K562 (cell line): ENCODE measurements around the gene GNAT2. TPM values are rescaled to one million over a fixed set of nuclear protein-coding genes. Genes with fewer than 3 reads are reported as not detected.

Experiments used
- BACH1 ChIP-seq: fragments of 200-800 bp; sonication (Bioruptor generic); IDR thresholded peaks from 2 replicates; pipeline ENCODE4 v1.6.1; 2016; ENCODE audit warnings: missing genetic modification characterization, missing compliant biosample characterization
- CCNT2 ChIP-seq: IDR thresholded peaks from 2 replicates; pipeline ENCODE4 v1.6.1; 2011; ENCODE audit warnings: borderline replicate concordance, low read depth, mild to moderate bottlenecking, moderate library complexity, mixed read lengths, low read length; ENCODE audit not compliant: insufficient read length; ENCODE audit errors: extremely low read depth
- ERF ChIP-seq: fragments of 450-650 bp; formaldehyde crosslinking; IDR thresholded peaks from 2 replicates; pipeline ENCODE4 v1.4.0; 2020; ENCODE audit warnings: mild to moderate bottlenecking, mixed read lengths
- HMGN3 ChIP-seq: IDR thresholded peaks from 2 replicates; pipeline ENCODE4 v1.6.1; 2011; ENCODE audit warnings: borderline replicate concordance, low read depth, mild to moderate bottlenecking, mixed read lengths, low read length; ENCODE audit not compliant: insufficient read length; ENCODE audit errors: extremely low read depth
- NFATC3 ChIP-seq: fragments of 450-650 bp; IDR thresholded peaks from 2 replicates; pipeline ENCODE4 v1.6.1; 2017; ENCODE audit warnings: mild to moderate bottlenecking
- PBX2 ChIP-seq, 2 experiments: IDR thresholded peaks in 1 of 2; conservative IDR thresholded peaks in 1 of 2; 2 replicates each; pipeline ENCODE4 v1.6.1; 2016; ENCODE audit warnings: low read depth in 2 of 2, mild to moderate bottlenecking in 1 of 2, missing compliant biosample characterization in 1 of 2, missing genetic modification characterization in 1 of 2, moderate library complexity in 1 of 2
- PHF8 ChIP-seq: fragments of 200-600 bp; sonication (generic); IDR thresholded peaks from 2 replicates; pipeline ENCODE4 v1.6.1; 2012; ENCODE audit warnings: mixed run types, mild to moderate bottlenecking, inconsistent platforms, low read length, moderate library complexity, borderline replicate concordance
- RCOR1 ChIP-seq, 2 experiments: IDR thresholded peaks; 2 replicates each; pipeline ENCODE4 v1.6.1; 2012; ENCODE audit warnings: low read depth in 2 of 2, low read length in 2 of 2, borderline replicate concordance in 1 of 2, improper control_type of control experiment in 1 of 2
- SIX5 ChIP-seq, 2 experiments: IDR thresholded peaks; 2 replicates each; pipeline ENCODE4 v1.6.1; 2011; ENCODE audit warnings: low read length in 2 of 2, borderline replicate concordance in 1 of 2, low read depth in 1 of 2, mild to moderate bottlenecking in 1 of 2, moderate library complexity in 1 of 2; ENCODE audit not compliant: insufficient read depth in 1 of 2
- TBP ChIP-seq: optimal IDR thresholded peaks from 2 replicates; pipeline ENCODE3; 2011; ENCODE audit warnings: low read depth, low read length, improper control_type of control experiment
- ZMIZ1 ChIP-seq, 2 experiments: fragments of 150-350 bp in 1 of 2; IDR thresholded peaks; 2 replicates each; pipeline ENCODE4 v1.6.1; 2012 to 2016; ENCODE audit warnings: low read depth in 2 of 2, low read length in 2 of 2, mild to moderate bottlenecking in 1 of 2, moderate library complexity in 1 of 2
- polyA plus RNA-seq, 8 experiments: library from polyadenylated mRNA; depleted of rRNA in 4 of 8; stranded (reverse) in 5 of 8; unstranded in 3 of 8; fragments of >200 nt; fragmentation: Nextera tagmentation in 2 of 8; fragmentation: Illumina TruSeq in 1 of 8; extraction: Ambion mirVana in 2 of 8; extraction: Trizol in 1 of 8; gene quantifications; 2 replicates each; pipeline versions ENCODE4 v1.2.1 to v1.2.3, GENCODE V29; 2011 to 2014; ENCODE audit warnings: inconsistent platforms in 1 of 8, missing spikeins in 1 of 8
- total RNA-seq, 7 experiments: library from RNA; depleted of rRNA in 6 of 7; stranded (reverse); fragments of >200 nt in 6 of 7; fragmentation: Illumina TruSeq in 2 of 7; extraction: Trizol in 2 of 7; gene quantifications; 2 replicates each; pipeline versions ENCODE4 v1.2.1 to v1.2.3, GENCODE V29; 2011 to 2021; ENCODE audit warnings: low replicate concordance in 1 of 7
- TF ChIP-seq, protein P1 (sequence below), 2 experiments: IDR thresholded peaks; 2 replicates each; pipeline ENCODE4 v1.6.1; 2011; ENCODE audit warnings: borderline replicate concordance in 1 of 2, control low read depth in 1 of 2, low read depth in 1 of 2, low read length in 1 of 2, mild to moderate bottlenecking in 1 of 2, mixed read lengths in 1 of 2, moderate library complexity in 1 of 2; ENCODE audit not compliant: insufficient read depth in 1 of 2, insufficient read length in 1 of 2, poor library complexity in 1 of 2, severe bottlenecking in 1 of 2; ENCODE audit errors: extremely low read depth in 1 of 2
- TF ChIP-seq, protein P2 (sequence below), 2 experiments: fragments of 450-650 bp in 1 of 2; IDR thresholded peaks; 2 replicates each; pipeline ENCODE4 v1.6.1; 2011 to 2017; ENCODE audit warnings: low read depth in 2 of 2, antibody characterized with exemption in 1 of 2, borderline replicate concordance in 1 of 2, low read length in 1 of 2, mild to moderate bottlenecking in 1 of 2, mixed read lengths in 1 of 2; ENCODE audit not compliant: control insufficient read depth in 1 of 2

The GNAT2 gene
- total and polyA plus RNA-seq, 9 of the 15 experiments (the other 6 are each of a cell fraction or from before 2014, with no cell fraction given): 0.06 to 0.52 (median 0.24) TPM; not detected in 1

GRCh38 chr1:109667452-109668122 lies 48.2 kb upstream of the GNAT2 start, which contains the start of gene GSTM2 (continued):
- no peak for TF ChIP-seq ZMIZ1 (IDR thresholded peaks at IDR 0.05; ENCODE audit: low read depth in 2 of 2, low read length in 2 of 2)
- 0 out of 2 replicates have a peak, but pooled peaks have one; percentile 7 for TF ChIP-seq PHF8
- TF ChIP-seq BACH1: no peak
- no peak for TF ChIP-seq CCNT2
- TF ChIP-seq PBX2 (CRISPR knock-in tag; IDR thresholded peaks at IDR 0.05; ENCODE audit: low read depth): no peak
- TF ChIP-seq PBX2 (tag; conservative IDR thresholded peaks at IDR 0.05; ENCODE audit: low read depth): no peak
- TF ChIP-seq ERF: no peak
- TF ChIP-seq HMGN3: peak; percentile 64
- TF ChIP-seq SIX5 (IDR thresholded peaks at IDR 0.05; ENCODE audit: borderline replicate concordance in 1 of 2, insufficient read depth in 1 of 2, low read depth in 1 of 2, low read length in 2 of 2): no peak
- TF ChIP-seq TBP: peak; percentile 84
- TF ChIP-seq NFATC3: no peak
- TF ChIP-seq RCOR1 (IDR thresholded peaks at IDR 0.05; ENCODE audit: borderline replicate concordance in 1 of 2, low read depth in 2 of 2, low read length in 2 of 2): peak in 1 of 2 experiments; percentile 52; a peak in 1 of 4 replicates
- TF ChIP-seq, protein P1, sequence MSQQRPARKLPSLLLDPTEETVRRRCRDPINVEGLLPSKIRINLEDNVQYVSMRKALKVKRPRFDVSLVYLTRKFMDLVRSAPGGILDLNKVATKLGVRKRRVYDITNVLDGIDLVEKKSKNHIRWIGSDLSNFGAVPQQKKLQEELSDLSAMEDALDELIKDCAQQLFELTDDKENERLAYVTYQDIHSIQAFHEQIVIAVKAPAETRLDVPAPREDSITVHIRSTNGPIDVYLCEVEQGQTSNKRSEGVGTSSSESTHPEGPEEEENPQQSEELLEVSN (IDR thresholded peaks at IDR 0.05; ENCODE audit: borderline replicate concordance in 1 of 2, extremely low read depth in 1 of 2, insufficient read depth in 1 of 2, insufficient read length in 1 of 2, low read depth in 1 of 2, low read length in 1 of 2, poor library complexity in 1 of 2, severe bottlenecking in 1 of 2): no peak
- TF ChIP-seq, protein P2, sequence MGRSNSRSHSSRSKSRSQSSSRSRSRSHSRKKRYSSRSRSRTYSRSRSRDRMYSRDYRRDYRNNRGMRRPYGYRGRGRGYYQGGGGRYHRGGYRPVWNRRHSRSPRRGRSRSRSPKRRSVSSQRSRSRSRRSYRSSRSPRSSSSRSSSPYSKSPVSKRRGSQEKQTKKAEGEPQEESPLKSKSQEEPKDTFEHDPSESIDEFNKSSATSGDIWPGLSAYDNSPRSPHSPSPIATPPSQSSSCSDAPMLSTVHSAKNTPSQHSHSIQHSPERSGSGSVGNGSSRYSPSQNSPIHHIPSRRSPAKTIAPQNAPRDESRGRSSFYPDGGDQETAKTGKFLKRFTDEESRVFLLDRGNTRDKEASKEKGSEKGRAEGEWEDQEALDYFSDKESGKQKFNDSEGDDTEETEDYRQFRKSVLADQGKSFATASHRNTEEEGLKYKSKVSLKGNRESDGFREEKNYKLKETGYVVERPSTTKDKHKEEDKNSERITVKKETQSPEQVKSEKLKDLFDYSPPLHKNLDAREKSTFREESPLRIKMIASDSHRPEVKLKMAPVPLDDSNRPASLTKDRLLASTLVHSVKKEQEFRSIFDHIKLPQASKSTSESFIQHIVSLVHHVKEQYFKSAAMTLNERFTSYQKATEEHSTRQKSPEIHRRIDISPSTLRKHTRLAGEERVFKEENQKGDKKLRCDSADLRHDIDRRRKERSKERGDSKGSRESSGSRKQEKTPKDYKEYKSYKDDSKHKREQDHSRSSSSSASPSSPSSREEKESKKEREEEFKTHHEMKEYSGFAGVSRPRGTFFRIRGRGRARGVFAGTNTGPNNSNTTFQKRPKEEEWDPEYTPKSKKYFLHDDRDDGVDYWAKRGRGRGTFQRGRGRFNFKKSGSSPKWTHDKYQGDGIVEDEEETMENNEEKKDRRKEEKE (IDR thresholded peaks at IDR 0.05; ENCODE audit: borderline replicate concordance in 1 of 2, control insufficient read depth in 1 of 2, low read depth in 2 of 2, low read length in 1 of 2): no peak
